HG02981 (cell line): ENCODE data around the gene APC2.

Experiments used
- ATAC-seq: cut with Tn5 transposase; IDR thresholded peaks from one replicate; pipeline ENCODE4 v1.9.1; 2021; ENCODE audit warnings: mild to moderate bottlenecking, moderate library complexity; ENCODE audit not compliant: unreplicated experiment

The APC2 gene

DNA sequence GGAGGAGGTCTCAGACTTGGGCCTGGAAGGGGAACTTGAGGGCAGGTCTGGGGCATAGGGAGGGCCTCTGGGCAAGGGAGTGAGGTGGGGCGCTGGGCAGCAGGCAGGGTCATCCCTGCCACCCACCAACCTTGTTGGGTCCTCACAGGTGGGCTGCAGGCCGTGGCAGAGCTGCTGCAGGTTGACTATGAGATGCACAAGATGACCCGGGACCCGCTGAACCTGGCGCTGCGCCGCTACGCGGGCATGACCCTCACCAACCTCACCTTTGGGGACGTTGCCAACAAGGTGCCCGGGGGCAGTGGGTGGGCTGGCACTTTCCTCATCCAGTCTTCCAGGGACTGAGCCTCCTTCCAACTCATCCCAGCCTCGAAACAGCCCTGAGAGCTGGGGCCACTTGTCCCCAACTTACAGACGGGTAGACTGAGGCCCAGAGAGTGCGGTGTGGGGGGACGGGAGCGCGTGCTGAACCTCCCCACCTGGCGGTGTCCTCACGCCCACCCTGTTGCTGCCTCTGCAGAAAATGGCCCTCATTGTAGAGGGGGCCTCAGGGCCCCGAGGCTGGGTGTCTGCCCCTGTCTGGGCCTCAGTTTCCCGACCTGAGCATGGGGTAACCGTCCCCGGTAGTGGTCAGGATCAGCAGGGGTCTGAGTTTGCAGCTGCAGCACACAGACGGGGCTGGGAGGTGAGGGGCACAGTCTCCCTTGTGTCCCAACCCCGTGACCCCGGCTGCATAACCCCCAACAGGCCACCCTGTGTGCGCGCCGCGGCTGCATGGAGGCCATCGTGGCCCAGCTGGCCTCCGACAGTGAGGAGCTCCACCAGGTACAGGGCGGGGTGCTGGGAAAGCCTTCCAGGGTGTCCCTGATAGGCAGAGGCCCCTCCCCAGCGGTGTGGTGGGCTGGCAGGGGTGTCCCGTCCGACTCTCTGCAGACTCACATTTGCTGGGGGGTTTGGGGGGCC is 10.4 kb downstream of the APC2 start:
- no peak for ATAC-seq

GRCh38 chr19:1461862-1462261 is 11.9 kb downstream of the APC2 start:
- ATAC-seq, result no peak

DNA sequence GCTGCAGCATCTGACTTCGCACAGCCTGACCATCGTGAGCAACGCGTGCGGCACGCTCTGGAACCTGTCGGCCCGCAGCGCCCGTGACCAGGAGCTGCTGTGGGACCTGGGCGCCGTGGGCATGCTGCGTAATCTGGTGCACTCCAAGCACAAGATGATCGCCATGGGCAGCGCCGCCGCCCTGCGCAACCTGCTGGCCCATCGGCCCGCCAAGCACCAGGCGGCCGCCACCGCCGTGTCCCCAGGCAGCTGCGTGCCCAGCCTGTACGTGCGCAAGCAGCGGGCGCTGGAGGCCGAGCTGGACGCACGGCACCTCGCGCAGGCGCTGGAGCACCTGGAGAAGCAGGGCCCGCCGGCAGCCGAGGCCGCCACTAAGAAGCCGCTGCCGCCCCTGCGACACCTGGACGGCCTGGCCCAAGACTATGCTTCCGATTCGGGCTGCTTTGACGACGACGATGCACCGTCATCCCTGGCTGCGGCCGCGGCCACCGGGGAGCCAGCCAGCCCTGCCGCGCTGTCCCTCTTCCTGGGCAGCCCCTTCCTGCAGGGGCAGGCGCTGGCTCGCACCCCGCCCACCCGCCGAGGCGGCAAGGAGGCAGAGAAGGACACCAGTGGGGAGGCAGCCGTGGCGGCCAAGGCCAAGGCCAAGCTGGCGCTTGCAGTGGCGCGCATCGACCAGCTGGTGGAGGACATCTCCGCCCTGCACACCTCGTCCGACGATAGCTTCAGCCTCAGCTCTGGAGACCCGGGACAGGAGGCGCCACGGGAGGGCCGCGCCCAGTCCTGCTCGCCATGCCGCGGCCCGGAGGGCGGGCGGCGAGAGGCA is 15.5 kb downstream of the APC2 start:
- no peak for ATAC-seq

GRCh38 chr19:1466018-1466460 is 16.1 kb downstream of the APC2 start:
- ATAC-seq, result no peak

DNA sequence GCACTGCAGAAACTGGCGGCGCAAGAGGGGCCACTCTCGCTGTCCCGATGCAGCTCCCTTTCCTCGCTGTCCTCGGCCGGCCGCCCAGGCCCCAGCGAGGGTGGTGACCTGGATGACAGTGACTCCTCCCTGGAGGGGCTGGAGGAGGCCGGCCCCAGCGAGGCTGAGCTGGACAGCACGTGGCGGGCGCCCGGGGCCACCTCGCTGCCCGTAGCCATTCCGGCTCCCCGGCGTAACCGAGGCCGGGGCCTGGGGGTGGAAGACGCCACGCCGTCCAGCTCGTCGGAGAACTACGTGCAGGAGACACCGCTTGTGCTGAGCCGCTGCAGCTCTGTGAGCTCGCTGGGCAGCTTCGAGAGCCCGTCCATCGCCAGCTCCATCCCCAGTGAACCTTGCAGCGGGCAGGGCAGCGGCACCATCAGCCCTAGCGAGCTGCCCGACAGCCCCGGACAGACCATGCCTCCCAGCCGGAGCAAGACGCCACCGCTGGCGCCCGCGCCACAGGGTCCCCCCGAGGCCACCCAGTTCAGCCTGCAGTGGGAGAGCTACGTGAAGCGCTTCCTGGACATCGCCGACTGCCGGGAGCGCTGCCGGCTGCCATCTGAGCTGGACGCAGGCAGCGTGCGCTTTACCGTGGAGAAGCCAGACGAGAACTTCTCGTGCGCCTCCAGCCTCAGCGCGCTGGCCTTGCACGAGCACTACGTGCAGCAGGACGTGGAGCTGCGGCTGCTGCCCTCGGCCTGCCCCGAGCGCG is 16.7 kb downstream of the APC2 start:
- ATAC-seq, result no peak

GRCh38 chr19:1467215-1467489 is 17.2 kb downstream of the APC2 start:
- ATAC-seq, result no peak

DNA sequence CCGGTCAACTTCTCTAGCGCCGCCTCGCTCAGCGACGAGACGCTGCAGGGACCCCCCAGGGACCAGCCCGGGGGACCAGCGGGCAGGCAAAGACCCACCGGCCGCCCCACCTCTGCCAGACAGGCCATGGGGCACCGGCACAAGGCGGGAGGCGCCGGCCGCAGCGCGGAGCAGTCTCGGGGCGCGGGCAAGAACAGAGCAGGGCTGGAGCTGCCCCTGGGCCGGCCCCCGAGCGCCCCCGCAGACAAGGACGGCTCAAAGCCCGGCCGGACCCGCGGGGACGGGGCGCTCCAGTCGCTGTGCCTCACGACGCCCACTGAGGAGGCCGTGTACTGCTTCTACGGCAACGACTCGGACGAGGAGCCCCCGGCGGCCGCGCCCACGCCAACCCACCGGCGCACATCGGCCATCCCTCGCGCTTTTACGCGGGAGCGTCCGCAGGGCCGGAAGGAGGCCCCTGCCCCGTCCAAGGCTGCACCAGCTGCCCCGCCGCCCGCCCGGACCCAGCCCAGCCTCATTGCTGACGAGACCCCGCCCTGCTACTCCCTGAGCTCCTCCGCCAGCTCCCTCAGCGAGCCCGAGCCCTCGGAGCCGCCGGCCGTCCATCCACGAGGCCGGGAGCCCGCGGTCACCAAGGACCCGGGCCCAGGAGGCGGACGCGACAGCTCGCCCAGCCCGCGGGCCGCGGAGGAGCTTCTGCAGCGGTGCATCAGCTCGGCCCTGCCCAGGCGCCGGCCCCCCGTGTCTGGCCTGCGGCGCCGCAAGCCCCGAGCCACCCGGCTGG is 17.8 kb downstream of the APC2 start:
- ATAC-seq, result no peak

- ATAC-seq, result no peak
These were observed 18.4 kb downstream of the APC2 start for GRCh38 chr19:1468274-1468820.

DNA sequence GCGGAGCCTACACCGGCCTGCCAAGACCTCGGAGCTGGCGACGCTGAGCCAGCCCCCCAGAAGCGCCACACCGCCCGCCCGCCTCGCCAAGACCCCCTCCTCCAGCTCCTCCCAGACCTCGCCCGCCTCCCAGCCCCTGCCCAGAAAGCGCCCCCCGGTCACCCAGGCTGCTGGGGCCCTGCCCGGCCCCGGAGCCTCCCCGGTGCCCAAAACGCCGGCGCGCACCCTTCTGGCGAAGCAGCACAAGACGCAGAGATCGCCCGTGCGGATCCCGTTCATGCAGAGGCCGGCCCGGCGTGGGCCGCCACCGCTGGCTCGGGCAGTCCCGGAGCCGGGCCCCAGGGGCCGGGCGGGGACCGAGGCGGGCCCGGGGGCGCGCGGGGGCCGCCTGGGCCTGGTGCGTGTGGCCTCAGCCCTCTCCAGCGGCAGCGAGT is 18.9 kb downstream of the APC2 start:
- ATAC-seq, result no peak

DNA sequence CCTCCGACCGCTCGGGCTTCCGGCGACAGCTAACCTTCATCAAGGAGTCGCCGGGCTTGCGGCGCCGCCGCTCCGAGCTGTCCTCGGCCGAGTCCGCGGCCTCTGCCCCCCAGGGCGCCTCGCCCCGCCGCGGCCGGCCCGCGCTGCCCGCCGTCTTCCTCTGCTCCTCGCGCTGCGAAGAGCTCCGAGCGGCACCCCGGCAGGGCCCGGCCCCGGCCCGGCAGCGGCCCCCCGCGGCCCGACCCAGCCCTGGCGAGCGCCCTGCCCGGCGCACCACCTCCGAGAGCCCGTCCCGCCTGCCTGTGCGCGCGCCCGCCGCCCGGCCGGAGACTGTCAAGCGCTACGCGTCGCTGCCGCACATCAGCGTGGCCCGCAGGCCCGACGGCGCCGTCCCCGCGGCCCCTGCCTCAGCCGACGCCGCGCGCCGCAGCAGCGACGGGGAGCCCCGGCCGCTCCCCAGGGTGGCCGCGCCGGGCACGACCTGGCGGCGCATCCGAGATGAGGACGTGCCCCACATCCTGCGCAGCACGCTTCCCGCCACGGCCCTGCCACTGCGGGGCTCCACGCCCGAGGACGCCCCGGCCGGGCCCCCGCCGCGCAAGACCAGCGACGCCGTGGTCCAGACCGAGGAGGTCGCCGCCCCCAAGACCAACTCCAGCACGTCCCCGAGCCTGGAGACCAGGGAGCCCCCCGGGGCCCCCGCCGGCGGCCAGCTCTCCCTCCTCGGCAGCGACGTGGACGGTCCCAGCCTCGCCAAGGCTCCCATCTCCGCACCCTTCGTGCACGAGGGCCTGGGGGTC is 19.5 kb downstream of the APC2 start:
- ATAC-seq, result no peak

DNA sequence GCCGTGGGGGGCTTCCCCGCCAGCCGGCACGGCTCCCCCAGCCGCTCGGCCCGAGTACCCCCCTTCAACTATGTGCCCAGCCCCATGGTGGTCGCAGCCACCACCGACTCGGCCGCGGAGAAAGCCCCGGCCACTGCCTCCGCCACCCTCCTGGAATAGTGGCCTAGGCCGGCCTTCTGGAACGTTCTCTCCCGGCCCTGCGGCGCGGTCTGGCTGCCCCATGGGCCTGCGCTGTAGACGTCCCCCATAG is 20.1 kb downstream of the APC2 start:
- no peak for ATAC-seq

GRCh38 chr19:1470305-1471009 is 20.5 kb downstream of the APC2 start:
- ATAC-seq, result no peak

- ATAC-seq, result no peak
These were observed 21.1 kb downstream of the APC2 start for GRCh38 chr19:1471010-1471514.

DNA sequence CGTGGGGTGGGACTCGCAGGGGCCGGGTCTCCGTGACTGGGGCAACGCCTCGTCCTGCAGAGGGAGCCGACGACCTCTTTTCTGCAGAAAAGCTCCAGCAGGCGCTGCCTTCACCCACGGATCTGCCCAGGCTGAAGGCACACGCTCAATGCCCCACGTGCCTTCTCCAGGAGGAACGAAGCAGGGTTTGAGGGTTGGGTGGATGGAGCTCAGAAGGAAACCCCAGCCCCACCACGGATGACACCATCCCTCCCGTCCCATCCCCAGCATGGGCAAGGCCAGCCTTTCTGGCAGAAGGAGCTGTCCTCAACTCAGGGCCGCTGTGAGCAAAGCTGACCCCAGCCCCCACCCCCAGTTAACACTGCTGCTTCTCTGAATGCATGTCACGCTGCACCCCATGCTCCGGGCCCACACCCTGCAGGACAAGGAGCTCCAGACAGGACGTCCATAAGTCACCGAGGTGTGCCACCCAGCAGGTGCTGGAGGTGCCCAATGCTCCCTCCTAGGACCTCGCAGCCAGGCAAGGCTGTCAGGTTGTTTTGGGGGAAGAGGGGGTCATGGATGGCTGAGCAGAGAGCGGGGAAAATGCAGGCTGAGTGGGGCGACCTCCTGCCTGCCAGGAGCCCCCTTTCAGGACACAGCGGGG is 21.7 kb downstream of the APC2 start:
- ATAC-seq, result no peak

- no peak for ATAC-seq
These were observed 22.5 kb downstream of the APC2 start for GRCh38 chr19:1472231-1473084.

- ATAC-seq, result no peak
These were observed 23.3 kb downstream of the APC2 start for GRCh38 chr19:1473085-1473851.
